GM21367 (cell line): ENCODE data around the gene SYT8.

Experiments
- ATAC-seq: cut with Tn5 transposase; IDR thresholded peaks from one replicate; pipeline ENCODE4 v1.9.1; 2021; ENCODE audit not compliant: unreplicated experiment

The SYT8 gene

GRCh38 chr11:1831338-1832210, 3.2 kb upstream of the SYT8 start:
- no peak for ATAC-seq

- no peak for ATAC-seq
These were observed 2.4 kb upstream of the SYT8 start for GRCh38 chr11:1832211-1832919.

GRCh38 chr11:1832920-1833295, 1.9 kb upstream of the SYT8 start:
- no peak for ATAC-seq

- ATAC-seq = no peak
These were observed 654 bp upstream of the SYT8 start for GRCh38 chr11:1834062-1834610.

- ATAC-seq = no peak
These were observed 851 bp downstream of the SYT8 start for GRCh38 chr11:1835671-1836010.

GRCh38 chr11:1836011-1836945, 1.5 kb downstream of the SYT8 start:
- no peak for ATAC-seq

- ATAC-seq = peak; percentile 57
These were observed 2.6 kb downstream of the SYT8 start for GRCh38 chr11:1837171-1838076.

GRCh38 chr11:1838077-1838425, 3.3 kb downstream of the SYT8 start:
- no peak for ATAC-seq

- no peak for ATAC-seq
These were observed 3.8 kb downstream of the SYT8 start, which contains the start of gene TNNI2 for GRCh38 chr11:1838426-1839144. TSS of gene TNNI2 (plus strand) at chr11:1838981. CDS start at chr11:1839697, 716 bp downstream.

GRCh38 chr11:1839204-1839923, 4.6 kb downstream of the SYT8 start:
- ATAC-seq = no peak

- ATAC-seq = no peak
These were observed 5.4 kb downstream of the SYT8 start for GRCh38 chr11:1839924-1840779.

- ATAC-seq = no peak
These were observed 6.1 kb downstream of the SYT8 start for GRCh38 chr11:1840780-1841480.

- no peak for ATAC-seq
These were observed 6.8 kb downstream of the SYT8 start for GRCh38 chr11:1841511-1842148.

- ATAC-seq = no peak
These were observed 7.6 kb downstream of the SYT8 start for GRCh38 chr11:1842149-1843097.

GRCh38 chr11:1843098-1843473, 8.3 kb downstream of the SYT8 start:
- ATAC-seq = no peak

- no peak for ATAC-seq
These were observed 9.0 kb downstream of the SYT8 start for GRCh38 chr11:1843796-1844195.
